ENCODE results near the gene ZEB2.

DNA sequence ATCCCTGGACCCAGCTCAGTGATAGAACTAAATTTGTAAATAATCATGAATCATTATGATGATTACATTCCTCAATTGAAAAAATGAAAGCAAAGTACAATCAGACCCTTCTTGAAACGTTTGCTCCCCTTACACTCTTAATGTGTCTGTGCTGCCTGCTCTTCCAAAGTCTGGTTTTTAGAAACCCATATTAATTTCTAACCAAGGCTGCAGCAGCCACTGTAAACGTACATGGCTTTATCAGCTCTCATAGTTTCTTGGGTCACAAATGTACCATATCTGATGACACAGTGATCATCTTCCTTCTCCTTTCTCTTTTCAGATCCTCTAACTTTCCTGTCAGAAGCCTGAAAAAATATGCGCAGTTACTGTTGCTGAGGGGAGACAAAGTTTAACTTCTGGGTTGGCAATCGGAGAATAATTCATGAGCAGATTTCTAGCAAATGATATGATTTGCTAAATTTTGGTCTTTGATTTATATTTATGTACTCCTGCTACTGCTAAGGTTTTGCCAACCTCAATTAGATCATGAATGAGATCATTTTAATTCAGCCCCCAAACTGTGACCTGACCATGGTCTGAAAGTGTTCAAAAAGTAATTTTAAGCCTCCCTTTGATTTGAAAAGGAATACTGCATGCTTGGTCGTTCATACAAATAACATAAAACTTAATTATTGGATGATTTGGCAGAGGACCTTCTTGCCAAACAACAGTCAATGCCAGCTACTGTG is 12.3 kb downstream of the ZEB2 start:
- TF ChIP-seq, protein P1, sequence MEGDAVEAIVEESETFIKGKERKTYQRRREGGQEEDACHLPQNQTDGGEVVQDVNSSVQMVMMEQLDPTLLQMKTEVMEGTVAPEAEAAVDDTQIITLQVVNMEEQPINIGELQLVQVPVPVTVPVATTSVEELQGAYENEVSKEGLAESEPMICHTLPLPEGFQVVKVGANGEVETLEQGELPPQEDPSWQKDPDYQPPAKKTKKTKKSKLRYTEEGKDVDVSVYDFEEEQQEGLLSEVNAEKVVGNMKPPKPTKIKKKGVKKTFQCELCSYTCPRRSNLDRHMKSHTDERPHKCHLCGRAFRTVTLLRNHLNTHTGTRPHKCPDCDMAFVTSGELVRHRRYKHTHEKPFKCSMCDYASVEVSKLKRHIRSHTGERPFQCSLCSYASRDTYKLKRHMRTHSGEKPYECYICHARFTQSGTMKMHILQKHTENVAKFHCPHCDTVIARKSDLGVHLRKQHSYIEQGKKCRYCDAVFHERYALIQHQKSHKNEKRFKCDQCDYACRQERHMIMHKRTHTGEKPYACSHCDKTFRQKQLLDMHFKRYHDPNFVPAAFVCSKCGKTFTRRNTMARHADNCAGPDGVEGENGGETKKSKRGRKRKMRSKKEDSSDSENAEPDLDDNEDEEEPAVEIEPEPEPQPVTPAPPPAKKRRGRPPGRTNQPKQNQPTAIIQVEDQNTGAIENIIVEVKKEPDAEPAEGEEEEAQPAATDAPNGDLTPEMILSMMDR (IDR thresholded peaks at IDR 0.05; ENCODE audit: poor library complexity, severe bottlenecking), result no peak
- TF ChIP-seq EP300 (conservative IDR thresholded peaks at IDR 0.05; ENCODE audit: poor library complexity, severe bottlenecking) (no peak), SMC3 (conservative IDR thresholded peaks at IDR 0.05; ENCODE audit: poor library complexity) (no peak), POLR2AphosphoS5 (IDR thresholded peaks at IDR 0.05) (no peak), RAD21 (conservative IDR thresholded peaks at IDR 0.05) (no peak), TAF1 (IDR thresholded peaks at IDR 0.05; ENCODE audit: low read depth) (no peak)
